GM19351 (cell line): Measurements from ENCODE around the gene NXPH3.
"Not testable (repeated sequence)": the region's sequence is repeated elsewhere in the genome, so short reads cannot be mapped to it uniquely, and the experiment has no call there.

Experiments
- ATAC-seq: cut with Tn5 transposase; IDR thresholded peaks from one replicate; pipeline ENCODE4 v1.9.1; 2021; ENCODE audit warnings: mild to moderate bottlenecking, moderate library complexity; ENCODE audit not compliant: unreplicated experiment

The NXPH3 gene

DNA sequence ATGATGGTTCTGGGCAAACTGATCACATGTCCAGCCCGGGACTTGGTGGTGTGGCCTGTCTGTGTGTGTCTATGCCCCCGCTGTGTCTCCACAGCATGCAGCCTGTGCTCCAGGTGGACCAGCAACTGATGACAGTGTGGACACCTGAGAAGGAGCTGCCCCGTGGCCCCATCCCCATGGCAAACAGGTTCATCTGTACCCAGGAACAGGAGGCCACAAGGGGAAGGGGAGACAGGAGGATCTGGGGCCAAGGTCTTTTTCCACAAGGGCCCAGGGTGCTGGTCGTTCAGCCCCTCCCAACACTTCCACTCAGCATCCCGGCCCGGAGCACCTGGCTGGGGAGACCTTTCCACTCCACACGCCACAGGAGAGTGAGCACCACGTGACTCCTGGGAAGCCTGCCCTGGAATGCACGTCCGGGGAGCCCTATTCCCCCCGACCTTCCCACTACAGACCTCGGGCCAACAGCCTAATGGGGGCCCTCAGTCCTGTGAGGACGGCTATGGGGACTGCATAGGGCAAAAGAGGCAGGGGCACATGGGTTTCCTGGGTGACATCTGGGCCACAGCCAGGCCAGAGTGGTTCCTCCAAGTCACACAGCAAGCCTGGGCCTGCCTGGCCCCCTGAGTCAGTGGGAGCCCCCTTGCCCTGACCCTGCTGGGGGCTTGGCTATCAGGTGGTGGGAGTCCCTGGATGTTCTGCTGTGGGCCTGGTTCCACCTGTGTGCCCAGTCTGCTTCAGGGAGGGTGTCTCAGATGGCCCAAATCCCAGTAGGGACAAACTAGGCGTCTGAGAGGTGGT, 20.8 kb upstream of the NXPH3 start:
- ATAC-seq, result no peak

GRCh38 chr17:49555495-49556222, 20.0 kb upstream of the NXPH3 start:
- no peak for ATAC-seq

- no peak for ATAC-seq
These were observed 19.3 kb upstream of the NXPH3 start for GRCh38 chr17:49556223-49556943.

DNA sequence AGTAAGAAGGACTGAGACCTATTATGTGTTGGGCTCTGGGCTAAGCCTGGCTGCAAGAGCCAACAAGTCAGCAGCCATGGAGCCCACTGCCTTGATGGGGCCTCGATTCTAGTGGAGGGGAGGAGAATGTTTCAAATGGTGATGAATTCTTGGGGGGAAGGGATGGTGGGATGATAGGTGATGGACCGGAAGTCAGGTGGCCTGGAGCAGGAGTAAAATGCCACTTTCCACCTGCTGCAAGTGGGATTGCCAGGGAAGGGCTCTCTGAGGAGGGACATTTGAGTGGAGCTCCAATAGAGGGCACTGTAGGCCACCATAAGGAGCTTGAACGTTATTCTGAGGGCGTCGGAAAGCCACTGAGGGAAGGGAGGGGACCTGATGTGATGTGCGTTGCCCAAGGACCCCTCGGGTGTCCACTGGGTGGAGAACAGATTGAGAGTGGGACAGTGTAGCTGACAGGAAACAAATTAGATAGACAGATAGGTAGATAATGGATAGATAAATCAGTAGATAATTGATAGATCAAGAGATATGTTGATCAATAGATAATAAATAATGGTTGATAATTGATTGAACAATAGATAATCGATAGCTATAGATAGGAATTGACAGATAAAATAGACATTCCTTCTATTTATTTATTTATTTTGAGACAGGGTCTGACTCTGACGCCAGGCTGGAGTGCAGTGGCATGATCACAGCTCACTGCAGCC, 18.2 kb upstream of the NXPH3 start:
- ATAC-seq, result no peak

- no peak for ATAC-seq
These were observed 11.0 kb upstream of the NXPH3 start for GRCh38 chr17:49564638-49565037.

DNA sequence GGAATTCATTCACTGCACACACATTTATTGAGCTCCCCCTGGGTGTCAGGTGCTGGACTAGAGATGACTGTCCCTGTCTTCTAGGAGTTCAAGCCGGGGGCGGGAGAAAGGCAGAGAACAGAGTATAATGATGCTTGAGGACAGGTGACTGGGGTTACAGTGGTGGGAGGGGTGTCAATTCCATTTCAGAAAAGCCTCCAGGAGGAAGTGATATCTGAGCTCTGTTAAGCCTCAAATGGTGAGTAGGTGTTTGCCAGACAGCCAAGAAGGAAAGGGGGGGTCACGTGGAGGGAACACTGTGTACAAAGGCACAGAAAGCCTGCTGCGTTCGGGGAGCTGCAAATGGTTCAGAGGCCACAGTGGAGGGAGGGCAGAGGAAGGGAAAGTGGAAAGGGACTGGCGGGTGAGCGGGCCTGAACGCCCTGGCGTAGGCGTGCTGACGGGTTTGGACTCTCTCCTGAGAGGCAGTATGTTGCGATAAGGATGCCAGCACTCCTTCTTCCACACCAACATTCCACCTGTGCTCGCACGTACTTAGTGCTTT, 9.7 kb upstream of the NXPH3 start:
- ATAC-seq, result no peak

GRCh38 chr17:49566668-49567071, 9.0 kb upstream of the NXPH3 start:
- no peak for ATAC-seq

- ATAC-seq, result no peak
These were observed 8.6 kb upstream of the NXPH3 start for GRCh38 chr17:49567104-49567521.

DNA sequence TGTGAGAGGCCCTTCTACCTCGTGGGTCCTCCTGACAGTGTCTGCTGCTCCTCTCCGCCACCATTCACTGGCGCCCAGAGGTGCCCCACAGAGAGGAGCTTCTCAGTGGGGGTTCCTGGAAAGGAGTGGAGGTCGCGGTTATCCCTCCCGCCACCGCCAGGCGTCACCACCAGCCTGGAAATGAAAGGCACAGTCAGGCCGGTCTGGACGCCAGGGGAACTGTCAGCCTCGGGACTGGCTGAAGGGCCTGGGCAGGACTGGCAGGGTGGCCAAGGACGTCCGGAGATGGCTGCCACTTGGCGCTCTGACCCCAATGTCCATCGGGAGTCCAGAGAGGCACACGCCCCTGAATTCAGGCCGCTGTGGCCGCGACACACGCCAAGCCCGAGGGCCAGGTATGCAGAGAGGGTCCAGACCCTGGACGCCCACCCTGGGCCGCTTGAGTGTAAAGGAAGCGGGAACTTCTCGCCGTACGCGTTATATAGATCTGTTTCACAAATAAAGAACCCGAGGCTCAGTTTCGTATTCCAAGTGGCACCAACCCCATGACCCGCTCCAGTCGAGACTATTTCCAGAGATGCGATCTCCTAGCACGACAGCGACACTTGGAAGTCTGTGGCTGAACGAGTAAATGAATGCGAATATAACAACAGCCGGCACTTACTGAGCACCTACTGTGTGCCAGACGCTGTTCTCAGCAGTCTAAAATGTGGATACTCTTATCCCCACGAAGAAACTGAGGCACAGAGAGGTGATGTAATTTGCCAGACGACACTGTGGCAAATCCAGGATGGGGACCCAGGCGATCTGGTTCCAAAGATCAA, 7.6 kb upstream of the NXPH3 start:
- ATAC-seq, result peak; percentile 47

- not testable (repeated sequence) for ATAC-seq
These were observed 7.0 kb upstream of the NXPH3 start for GRCh38 chr17:49568695-49569047.

GRCh38 chr17:49570540-49571242, 5.0 kb upstream of the NXPH3 start:
- ATAC-seq, result no peak

DNA sequence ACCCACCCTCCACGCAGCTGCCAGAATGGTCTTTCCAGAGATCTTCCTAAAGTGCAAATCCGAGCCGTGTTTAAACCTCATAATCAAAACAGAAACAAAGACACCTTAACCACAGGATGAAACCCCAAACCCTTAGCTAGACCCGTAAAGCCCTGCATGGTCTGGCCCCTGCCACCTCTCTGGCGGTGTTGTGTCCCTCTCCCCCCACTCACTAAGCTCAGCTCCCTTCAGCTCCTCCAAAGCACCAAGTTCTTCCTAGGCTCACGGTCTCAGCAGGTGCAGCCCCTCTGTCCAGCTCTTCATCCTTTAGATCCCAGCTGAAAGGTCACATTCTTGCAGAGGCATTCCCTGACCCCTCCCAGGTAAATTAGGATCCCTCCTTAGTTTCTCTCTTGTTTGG, 4.4 kb upstream of the NXPH3 start:
- ATAC-seq, result no peak

GRCh38 chr17:49571764-49572163, 3.9 kb upstream of the NXPH3 start:
- ATAC-seq, result no peak

DNA sequence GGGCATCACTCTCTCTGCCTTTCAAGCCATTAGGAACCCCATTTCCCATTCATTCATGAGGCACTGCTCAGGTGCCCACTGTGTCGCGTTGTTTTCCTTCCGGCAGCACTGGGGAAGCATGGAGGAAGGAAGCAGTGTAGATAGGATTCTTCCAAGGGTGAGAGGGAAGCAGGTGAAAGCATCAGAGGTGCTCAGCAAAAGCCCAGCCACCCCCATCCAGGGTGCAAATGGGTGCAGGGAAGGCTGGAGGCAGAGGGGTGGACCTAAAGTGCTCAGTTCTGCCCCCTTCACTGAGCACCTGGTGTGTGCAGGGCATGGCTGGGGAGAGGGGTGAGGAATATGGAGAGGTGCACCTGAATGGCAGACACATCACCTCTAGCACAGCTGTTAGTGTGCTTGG, 3.4 kb upstream of the NXPH3 start:
- no peak for ATAC-seq

DNA sequence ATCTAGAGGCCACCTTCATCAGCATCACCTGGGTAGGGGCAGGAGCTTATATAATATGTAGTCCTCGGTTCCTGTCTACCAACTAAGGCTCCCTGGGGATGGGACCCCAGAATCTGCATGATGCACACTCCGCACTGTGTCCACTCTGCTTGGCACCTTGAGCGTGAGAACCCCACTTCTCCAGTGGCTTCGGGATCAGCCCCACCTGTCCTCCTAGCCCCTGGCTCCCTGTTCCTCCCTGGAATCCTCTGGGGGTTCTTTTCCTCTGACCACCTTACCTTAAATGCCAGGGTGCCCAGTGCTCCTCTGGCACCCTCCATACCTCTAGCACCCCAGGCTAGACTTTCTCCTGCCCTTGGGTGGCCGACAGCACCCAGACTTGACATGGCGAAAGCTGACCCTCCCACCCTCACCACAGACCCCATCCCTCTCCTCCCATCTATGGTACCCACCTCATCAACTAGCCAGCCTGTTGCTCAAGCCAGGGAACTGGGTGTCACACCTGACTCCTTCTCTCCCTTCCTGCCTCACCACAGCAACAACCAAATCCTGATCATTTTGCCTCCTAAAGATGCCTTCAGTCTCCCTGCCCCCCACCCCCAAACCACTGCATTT, 2.8 kb upstream of the NXPH3 start:
- ATAC-seq, result no peak

GRCh38 chr17:49573510-49574322, 2.0 kb upstream of the NXPH3 start:
- ATAC-seq, result no peak

DNA sequence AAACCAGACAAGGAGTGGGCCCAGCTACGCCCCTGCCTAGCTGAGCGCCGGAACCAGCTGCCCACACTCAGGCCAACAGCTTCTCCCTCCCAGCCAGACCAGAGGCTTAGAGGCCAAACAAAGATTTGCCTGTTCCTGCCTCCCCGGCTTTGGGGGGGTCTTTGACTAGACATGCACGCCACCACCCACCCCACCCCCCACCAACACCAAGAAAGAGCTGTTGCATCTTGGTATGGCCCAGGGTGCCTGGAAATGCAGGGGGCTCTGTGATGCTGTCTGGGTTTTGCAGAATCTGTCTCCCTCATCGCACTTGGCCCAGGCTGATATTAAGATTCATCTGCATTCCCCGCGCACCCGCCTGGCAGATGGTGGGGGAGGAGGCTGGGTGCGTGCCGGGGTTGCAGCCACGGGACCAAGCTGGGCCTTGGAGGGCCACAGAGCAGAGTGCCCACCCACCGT, 1.3 kb upstream of the NXPH3 start:
- ATAC-seq, result no peak
